Activated CD4-positive, alpha-beta T cell treated with anti-CD3 and anti-CD28 coated beads, Interleukin-2, amount 50 U/mL, for 48 hours (primary cell): ENCODE data around the gene TST.
"Not testable (repeated sequence)": the region's sequence is repeated elsewhere in the genome, so short reads cannot be mapped to it uniquely, and the experiment has no call there.

Experiments
- DNase-seq, 2 experiments: peaks; one replicate each; pipeline ENCODE4 v3.0.0-alpha.2; 2020

TST gene

DNA sequence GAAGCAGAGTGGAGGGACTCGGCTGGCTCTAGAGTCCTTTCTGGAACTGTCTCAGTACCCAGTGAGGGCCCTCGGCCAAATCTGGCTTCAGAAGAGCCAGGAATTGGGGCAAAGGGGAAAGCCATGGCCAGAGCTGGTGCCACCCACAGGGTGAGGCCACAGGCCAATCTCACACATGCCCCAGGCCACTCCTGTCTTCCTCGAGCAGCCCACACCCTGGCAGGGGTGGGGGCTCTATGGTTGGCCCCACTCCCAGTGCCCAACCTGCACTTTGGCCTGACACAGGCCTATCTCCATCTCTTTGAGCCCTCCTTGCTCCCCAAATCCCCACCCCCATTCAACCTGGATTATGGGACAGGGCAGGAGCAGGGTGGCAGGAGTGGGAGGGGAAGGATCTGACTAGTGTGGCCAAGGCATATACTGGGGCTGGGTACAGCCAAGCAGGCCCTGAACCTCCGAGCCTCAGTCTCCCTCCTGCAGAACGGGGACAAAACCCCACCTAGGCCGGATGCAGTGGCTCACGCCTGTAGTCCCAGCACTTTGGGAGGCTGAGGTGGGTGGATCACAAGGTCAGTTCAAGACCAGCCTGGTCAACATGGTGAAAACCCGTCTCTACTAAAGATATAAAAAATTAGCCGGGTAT, 6.9 kb downstream of the TST start:
- DNase-seq: no peak

DNA sequence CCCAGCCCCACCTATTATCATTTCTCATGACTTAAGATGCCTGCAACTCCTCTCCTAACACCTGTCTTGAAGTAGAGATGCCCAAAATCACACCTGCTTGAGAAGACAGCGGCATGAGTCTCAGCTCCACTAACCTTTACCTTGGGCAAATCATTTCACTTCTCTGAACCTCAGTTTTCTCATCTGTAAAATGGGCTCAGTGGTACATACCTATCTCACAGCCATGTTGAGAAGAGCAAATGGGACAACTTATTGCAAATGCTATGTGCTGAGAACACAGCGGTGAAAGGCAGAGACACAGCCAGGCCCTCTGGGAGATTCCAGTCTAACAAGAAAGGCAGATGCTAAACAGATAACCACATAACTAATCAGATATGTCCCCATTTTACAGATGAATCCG, 7.8 kb downstream of the TST start:
- no peak for DNase-seq

DNA sequence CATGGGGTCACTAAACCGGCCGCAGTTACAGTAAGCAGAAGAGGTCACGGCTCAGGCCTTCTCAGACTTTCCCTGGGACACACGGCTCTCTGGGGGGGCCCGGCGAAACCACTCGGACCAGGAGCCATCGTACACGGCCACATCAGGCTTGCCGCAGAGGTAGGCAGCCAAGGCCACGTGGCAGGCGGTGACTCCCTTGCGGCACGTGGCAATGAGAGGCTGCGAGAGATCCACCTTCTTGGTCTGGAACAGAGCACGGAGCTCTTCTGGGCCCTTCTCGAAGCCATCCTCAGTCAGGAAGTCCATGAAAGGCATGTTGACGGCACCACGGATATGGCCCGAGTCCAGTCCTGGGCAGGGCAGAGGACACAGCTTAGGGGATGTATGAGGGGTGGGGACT, 8.3 kb downstream of the TST start:
- no peak for DNase-seq

DNA sequence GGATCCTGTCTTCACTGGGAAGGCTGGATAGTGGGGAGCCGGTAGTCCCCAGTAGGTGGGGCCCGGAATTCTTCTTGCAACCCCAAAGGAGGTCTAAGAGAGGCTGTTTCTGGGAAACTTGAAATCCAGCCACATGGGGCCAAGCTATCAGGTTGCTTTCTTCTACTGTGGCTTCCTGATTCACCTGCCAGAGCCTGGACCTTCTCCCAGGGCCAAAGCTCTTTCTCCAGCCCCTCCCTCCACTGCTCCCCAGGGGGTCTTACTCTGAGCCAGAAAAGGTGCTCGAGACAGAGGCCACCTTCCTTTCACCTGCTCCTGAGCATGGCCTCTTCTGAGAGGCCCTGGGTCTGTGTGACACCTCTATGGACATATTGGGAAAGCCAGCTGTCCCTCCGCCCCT, 9.1 kb downstream of the TST start:
- DNase-seq: no peak

DNA sequence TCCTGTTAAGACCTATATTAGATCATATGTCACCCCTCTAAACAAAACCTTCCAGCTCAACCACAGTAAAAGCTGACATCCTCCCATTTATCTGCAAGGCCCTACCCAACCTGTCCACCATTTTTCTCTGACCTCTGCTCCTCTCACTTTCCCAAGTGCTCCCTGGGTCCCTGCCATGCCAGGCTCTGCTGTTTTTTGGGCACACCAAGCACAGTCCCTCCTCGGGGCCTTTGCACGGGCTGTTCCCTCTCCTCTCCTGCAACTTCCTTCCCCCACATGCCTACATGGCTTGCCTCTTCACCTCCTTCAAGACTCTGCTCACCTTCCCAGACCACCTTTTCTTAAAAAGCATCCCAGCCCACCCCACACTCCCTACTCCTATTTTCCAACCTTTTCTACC, 9.8 kb downstream of the TST start:
- no peak for DNase-seq

DNA sequence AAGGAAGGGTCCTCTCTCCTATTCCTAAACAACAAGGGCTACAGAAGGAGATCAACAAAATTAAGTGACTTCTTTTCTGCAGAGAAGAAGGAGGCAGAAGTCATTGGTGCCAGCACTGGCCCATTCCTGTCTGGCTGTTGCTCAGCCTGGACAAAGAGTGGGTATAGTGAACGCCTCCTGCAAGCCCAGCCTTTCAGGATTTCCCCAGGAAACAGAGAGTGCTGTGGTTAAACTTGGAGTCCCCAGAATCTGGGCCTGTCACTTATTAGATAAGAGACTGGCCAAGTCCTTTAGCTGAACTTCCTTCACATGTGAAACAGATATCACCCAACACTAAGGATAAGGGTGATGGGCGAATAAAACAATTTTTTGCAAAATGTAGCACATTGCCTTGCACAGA, 10.9 kb downstream of the TST start:
- DNase-seq: no peak

DNA sequence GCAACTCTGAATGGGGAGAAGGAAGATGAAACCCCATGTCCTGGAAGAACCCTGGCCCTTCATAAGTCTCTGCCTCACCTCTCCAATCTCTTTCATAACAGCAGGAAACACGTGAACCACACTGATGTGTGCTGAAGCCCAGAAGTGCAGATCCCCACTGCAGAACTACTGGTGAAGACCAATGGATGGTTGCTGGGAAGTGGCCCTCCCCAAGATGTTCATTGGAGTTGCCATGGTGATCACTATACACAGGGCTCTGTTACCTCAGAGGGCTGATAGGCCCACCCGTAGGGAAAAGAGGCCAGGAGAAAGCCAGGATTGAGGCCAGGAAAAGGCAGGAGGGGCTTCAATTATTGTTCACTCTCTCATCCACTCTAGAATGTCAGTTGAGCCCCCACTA, 11.6 kb downstream of the TST start:
- no peak for DNase-seq

DNA sequence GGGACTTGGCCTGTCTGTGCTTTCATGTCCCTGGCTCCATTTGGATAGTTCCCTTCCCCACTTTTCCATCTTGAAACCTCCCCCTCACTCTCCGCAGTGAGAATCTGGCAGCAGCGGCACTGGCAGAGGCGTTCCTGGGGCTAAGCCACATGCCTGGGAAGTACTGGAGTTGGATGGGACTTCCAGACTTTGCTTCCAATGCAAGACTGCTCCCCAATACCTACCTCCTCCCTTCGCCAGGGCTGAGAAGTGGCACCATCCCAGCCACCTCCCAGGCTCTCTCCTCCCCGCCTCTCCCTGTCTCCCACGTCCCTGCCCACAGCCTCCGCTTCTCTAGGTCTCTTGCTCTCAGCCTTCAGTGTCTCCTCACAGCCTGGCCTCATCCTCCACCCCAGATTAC, 16.6 kb downstream of the TST start:
- DNase-seq: no peak

DNA sequence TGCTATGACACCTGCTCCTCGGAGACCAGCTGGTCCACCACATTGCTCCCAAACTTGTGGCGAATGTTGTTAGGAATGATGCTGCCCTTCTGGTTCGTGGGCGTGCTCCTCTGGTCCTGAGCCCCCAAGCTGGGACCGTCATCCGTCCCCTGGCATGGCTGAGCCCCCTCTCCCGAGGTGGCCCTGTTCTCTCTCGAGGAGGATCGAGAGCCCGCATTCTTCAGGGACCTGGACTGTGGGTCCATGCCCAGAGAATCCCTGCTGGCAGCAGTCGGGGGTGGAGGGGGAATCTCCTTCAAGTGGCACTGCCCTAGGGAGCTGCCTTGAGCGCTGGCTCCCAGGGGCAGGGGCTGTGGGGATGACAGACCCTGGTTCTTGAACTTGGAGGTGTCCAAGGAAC, 17.4 kb downstream of the TST start:
- no peak for DNase-seq

DNA sequence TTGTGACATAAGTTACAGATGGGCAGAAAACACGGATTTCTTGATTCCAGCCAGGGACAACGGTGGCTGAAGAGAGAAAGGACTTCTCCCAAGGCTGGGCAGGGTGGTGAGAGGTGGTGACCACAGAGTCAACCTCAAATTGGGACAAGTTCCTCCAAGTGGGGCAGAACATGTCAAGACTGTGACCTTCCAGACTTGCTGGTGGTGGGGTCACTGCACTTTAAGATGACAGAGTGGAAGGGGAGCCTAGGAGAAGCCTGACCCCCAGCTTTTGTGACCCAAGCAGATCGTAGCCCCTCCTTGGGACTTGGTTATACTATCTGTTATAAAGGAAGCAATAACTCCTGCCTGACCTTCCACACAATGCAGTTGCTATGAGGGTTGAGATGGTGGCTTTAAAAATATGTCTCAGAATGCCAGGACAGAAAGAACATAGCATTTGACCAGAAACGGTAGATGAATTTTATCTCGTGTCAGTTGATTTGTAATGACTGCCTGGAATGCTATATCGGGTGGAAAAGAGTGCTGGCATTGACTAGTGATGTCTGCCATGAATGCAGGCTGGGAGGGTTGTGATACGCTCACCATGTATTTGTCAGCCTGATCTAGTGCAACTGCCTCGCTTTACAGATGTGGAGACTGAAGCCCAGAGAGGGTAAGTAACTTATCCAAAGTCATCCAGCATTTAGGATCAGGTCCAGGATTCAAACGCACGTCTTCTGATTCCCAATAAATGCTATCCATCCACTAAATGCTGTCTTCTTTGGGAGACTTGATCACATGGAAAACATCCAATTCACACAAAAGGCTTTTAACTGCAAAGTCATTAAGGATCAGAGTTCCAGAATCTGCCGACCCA, 18.3 kb downstream of the TST start:
- no peak for DNase-seq

DNA sequence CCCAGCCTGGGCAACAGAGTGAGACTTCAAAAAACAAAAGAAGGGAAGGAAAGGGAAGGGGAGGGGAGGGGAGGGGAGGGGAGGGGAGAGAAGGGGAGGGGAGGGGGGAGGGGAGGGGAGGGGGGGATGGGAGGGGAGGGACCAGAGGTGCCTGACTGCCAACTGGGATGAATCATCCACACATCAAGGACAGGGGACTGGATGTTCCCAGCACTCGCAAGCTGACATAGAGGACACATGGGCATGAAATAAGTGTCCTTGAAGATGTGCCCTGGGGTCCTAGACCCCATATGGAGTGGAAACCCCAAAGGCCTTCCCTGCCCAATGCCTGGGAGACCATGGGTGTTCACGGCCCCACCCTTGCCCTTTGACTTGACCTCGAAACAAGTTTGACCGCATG, 19.8 kb downstream of the TST start:
- DNase-seq: no peak

DNA sequence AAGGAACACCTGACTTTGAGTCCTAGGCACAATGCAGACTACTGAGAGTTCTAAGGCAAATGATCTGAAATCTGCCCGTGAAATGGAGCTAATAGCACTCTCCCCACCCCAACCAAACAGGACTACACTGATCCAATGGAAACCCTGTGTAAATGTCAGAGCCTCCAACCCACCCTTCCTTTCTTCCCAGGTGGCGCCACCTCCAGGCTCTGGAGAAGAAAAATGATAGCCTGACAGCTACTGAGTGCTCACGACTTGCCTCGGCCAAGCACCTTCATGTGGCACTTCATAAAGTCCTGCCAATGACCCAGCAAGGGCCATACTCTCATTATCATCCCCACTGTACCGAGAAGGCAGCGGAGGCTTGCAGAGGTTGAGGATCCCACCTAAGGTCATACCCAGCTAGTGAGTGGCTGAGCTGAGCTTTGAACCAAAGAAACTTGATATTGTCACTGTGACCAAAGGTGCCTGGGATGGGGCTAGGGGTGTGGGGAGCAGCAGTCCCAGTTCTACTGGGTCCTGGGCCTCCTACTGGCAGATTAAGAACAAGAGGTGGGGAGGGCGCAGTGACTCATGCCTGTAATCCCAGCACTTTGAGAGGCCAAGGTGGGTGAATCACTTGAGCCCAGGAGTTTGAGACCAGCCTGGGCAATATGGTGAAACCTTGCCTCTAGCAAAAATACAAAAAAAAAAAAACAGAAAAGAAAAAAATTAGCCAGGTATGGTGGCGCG, 20.5 kb downstream of the TST start:
- DNase-seq: no peak

DNA sequence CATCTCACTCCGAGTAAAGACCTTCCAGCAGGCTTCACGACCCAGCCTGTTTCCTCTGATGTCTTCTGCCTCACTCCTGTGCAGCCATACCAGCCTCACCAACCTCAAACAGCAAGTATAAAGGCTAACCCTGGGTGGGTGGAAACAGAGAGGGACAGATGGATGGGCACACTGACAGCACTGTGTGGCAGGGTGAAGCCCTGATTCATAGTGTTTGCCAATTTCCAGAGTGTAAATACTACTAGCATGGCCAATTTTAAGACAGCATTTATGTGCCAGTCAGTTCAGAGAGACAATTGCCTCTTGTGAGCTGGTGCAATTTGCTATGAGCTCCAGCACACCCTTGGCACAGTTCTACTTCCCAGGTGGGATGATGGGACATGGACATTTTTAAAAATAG, 21.5 kb downstream of the TST start:
- DNase-seq: no peak

DNA sequence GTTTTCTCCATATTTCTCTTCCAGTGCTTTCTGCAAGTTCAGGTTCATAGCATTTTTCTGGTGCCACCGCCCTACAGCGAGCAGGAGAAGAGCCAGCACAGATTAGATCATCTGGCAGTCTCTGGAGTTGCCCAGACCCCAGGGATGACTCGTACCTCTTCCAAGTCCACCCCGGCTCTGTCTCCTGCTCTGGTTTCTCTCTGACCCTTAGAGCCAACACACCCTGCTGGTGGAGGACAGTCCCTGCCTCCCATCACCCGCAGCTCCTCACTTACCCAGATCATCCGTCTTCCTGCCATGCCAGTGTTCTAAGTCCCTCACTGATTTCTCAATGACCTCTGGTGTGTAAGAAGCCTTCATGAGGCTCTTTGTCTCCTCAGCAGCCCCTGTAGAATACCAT, 28.0 kb downstream of the TST start:
- no peak for DNase-seq

DNA sequence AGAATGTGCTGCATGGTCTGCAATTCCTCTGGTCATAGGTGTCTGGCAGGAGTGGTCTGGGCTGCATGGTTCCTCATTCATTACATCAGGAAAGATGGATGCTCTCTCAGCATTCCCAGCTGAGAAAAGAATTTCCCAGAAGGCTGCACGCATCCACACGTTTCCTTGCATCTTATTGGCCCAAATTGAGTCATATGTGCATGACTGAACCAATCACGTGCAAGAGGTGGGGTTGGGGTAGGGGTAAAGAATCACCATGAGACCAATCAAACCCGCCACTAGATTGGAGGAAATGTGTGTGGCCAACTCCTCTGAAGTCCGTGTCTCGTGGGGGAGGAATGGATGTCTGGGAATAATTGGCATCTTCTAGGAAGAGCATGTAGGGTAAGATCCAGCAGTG, 28.8 kb downstream of the TST start:
- no peak for DNase-seq

DNA sequence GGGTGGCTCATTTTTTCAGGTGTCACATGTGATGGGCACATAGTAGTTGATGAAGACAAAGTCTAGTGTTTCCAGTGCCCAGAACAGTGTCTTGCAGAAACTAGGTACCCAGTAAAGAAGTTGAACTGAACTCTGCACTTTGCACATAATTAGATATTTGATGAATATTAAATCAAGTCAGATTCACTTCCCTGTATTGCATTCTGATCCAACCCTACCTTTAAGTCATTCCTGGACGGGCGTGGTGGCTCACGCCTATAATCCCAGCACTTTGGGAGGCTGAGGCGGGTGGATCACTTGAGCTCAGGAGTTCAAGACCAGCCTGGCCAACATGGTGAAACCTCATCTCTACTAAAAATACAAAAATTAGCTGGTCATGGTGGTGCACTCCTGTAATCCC, 30.2 kb downstream of the TST start:
- not testable (repeated sequence) for DNase-seq

DNA sequence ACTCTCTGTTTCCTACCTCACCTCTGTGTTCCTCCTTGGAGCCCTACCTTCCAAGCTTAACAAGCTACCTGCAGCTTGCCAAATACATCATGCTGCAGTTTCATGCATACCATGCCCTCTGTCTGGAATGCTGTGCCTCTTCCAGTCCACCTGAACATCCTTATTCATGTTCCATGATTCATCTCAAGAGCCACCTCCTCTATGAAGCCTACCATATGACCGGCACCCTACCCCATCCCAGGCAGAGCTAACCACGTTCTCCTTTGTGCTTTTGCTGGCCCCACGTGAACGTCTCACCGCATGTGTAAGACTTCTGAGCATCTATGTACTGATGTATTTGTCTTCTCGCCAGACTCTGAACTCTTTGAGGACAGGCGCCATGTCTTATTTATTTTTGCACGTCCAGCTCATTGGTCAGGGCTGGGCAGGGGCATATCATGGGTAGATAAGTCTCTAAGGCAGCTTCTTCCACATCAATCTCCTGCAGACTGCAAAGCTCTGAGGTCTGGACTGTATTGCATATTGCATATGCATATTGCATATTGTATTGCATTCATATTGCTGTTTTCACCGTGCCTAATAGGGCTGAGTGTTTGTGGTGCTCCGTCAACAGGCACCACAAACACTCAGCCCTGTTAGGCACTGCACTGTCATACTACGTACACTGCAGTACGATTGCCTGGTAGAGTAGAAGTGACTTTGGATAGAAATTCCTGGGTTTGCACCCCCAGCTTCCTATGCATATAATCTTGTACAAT, 31.0 kb downstream of the TST start:
- DNase-seq: no peak

DNA sequence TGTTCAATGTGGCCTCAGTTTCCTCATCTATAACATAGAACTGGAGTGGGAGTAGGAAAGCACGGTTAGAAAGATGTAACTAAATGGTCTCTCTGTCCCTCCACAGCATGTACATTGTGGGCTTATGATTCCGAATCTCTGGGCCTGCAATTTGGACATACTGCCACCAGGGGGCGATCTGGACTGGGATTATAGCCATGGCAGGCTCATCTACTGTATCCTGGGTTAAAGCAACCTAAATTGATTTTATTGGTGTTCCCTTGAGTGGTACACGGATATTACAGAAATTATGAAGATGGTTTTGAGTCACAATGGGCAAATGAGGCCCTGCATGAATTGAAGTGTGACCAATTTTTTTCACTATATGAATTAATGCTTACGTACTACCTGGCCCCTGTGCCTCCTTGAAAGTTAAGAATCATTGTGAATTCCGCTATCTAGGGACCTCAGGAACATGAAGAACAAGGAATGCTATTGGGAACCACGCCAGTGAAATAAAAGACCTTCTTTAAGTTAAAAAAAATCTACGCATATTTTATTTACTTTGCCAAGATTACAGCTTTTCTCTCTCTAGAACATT, 32.9 kb downstream of the TST start:
- peak; percentile 74 to 81 for DNase-seq

DNA sequence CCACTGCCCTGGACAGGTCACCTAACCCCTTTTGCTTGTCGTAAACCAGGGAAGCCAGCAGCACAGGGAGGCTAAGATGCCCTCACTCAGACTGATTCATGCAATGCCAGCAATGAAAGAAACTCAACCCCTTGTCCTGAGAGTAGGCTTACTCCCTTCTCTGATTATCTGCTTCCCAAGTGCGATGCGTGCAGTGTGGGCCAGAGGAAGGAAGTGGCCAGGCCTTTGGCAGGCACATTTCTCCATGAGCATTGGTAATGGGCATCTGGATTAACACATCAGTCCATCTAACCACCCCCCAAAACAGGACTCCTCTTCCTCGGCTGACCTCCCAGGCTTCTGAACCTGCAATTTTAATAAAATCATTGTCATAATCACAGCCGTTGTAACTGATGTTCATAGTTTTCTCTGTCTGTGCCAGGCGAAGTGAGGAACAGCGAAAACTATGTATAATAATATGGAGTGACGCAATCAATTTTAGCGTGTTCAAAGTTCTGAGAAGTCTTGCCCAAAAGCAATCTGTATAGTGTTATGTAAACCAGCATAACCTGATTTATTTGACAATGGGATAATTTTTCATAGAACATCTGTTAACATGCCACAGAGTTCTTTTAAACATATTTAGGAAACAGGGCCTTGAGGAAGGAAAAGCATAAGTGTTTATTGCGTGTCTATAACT, 33.9 kb downstream of the TST start:
- no peak for DNase-seq

DNA sequence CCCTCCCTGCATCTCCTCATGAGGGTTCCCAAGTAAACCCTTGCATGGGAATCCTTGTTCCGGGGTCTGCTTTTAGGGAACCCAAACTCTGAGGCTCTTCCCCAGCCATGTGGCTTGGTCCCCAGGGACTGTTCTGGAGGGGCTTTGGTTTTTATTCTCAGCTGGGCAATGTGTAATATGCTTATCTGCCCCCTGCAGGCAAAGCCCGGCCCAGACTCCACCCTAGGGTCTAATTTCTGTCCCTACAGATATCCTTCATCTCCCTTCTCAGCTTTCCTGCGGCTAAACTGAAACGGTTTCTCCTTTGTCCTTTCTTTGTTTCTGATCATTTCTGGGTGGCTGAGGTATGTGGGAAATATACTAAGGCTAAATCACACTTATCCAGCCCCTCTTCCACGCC, 37.1 kb downstream of the TST start:
- no peak for DNase-seq

DNA sequence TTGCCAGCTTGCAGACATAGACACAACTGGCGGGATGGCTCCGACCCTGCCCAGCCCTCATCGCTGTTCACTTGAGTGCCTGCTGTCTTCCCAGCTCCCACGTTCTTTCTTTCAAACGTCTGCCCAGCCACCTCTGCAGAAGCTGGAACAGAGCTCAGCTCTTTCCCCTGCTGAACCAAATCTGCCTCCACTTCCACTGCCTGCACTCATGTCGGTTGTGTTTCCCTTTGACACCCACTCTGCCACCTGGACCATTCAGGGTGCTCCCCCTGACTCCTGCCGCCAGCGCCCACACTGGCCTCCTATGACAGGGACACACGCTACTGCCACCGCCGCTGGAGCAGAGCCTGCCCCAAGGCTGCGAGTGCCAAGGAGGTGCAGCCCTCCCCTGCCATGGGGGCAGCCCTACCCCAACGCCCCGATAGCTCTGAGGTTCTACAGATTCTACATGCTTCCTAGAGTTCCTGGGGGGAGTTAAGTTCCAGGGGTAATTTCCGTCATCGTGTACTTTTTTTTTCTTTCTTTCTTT, 37.9 kb downstream of the TST start:
- no peak for DNase-seq
